ENCODE measurements around the gene GLT8D2. TPM values are rescaled to one million over a fixed set of nuclear protein-coding genes. Genes with fewer than 3 reads are reported as not detected.

GLT8D2 gene
- total RNA-seq, 1 experiment from 2014 or later = 3.8 TPM

GRCh38 chr12:104026841-104027599 lies 23.0 kb downstream of the GLT8D2 start:
- Histone ChIP-seq H3K56ac (ENCODE audit: insufficient read length, low read depth, low read length) (no peak overlapping the region), H3K79me1 (ENCODE audit: insufficient read depth, low read depth, low read length, poor library complexity, severe bottlenecking) (no peaks in the 10 kb centered on the region), H3K9ac (ENCODE audit: extremely low read depth, insufficient read length, low read length) (no peak overlapping the region), H3K23me2 (ENCODE audit: insufficient read length, low read depth, low read length, poor library complexity, severe bottlenecking) (no peaks in the 10 kb centered on the region), H3K4me1 (ENCODE audit: insufficient read depth, low read length) (no peaks in the 10 kb centered on the region), H2AFZ (ENCODE audit: low read length) (no peak overlapping the region), H4K8ac (replicated peaks; ENCODE audit: insufficient read length, low read depth, low read length) (no peak overlapping the region), H2BK20ac (ENCODE audit: low read depth, low read length, poor library complexity, severe bottlenecking) (no peak overlapping the region), H2BK120ac (ENCODE audit: low read depth, low read length, poor library complexity, severe bottlenecking) (no peak overlapping the region), H4K5ac (ENCODE audit: insufficient read length, low read depth, low read length) (no peak overlapping the region), H3K9me3 (ENCODE audit: control insufficient read depth, low read depth, low read length) (no peaks in the 10 kb centered on the region), H3T11ph (ENCODE audit: low read length) (no peak overlapping the region), H2BK15ac (ENCODE audit: low read depth, low read length) (no peak overlapping the region), H2BK5ac (ENCODE audit: insufficient read length, low read length) (no peak overlapping the region), H3K27ac (ENCODE audit: insufficient read length, low read depth, low read length) (no peak overlapping the region), H3K18ac (ENCODE audit: insufficient read length, low read depth, low read length) (no peak overlapping the region), H2BK12ac (ENCODE audit: insufficient read length, low read depth, low read length) (no peak overlapping the region), H3K23ac (ENCODE audit: insufficient read length, low read depth, low read length) (no peak overlapping the region), H3K14ac (ENCODE audit: insufficient read depth, low read length) (no peak overlapping the region), H4K91ac (ENCODE audit: insufficient read length, low read depth, low read length) (no peak overlapping the region), H4K20me1 (ENCODE audit: control insufficient read depth, insufficient read depth, insufficient read length) (no peaks in the 10 kb centered on the region), H3K27me3 (ENCODE audit: insufficient read depth, low read length) (no peaks in the 10 kb centered on the region), H2AK5ac (ENCODE audit: insufficient read length, low read length) (no peak overlapping the region), H3K4ac (ENCODE audit: low read depth, low read length) (no peak overlapping the region), H3K79me2 (ENCODE audit: insufficient read depth, low read length) (no peaks in the 10 kb centered on the region), H3K4me2 (ENCODE audit: insufficient read depth, insufficient read length, low read length) (no peak overlapping the region)
- no CpG with 5 or more reads among the region's 5 CpGs for WGBS (ENCODE audit: extremely low coverage, insufficient read length, low lambda C conversion rate)
- DNase-seq = no peak
- peaks cover 11 to 15% of the 10 kb centered on the region in 2 experiments for H3K9me3 Mint-ChIP-seq
- H3K4me1 Mint-ChIP-seq = no peaks in the 10 kb centered on the region
- no peak overlapping the region for H3K27ac Mint-ChIP-seq
- TF ChIP-seq, protein P1, sequence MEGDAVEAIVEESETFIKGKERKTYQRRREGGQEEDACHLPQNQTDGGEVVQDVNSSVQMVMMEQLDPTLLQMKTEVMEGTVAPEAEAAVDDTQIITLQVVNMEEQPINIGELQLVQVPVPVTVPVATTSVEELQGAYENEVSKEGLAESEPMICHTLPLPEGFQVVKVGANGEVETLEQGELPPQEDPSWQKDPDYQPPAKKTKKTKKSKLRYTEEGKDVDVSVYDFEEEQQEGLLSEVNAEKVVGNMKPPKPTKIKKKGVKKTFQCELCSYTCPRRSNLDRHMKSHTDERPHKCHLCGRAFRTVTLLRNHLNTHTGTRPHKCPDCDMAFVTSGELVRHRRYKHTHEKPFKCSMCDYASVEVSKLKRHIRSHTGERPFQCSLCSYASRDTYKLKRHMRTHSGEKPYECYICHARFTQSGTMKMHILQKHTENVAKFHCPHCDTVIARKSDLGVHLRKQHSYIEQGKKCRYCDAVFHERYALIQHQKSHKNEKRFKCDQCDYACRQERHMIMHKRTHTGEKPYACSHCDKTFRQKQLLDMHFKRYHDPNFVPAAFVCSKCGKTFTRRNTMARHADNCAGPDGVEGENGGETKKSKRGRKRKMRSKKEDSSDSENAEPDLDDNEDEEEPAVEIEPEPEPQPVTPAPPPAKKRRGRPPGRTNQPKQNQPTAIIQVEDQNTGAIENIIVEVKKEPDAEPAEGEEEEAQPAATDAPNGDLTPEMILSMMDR (conservative IDR thresholded peaks at IDR 0.05) = no peak
- H3K27me3 Mint-ChIP-seq (ENCODE audit: low read depth) = peaks cover 2% of the 10 kb centered on the region; the same call in 1 of the 2 replicates
- H3K4me3 Mint-ChIP-seq = no peak overlapping the region
- peaks cover 2 to 8% (median 5%) of the 10 kb centered on the region in 3 experiments; a peak in 3 of 7 replicates for H3K36me3 Mint-ChIP-seq (ENCODE audit: insufficient read depth in 1 of 3, low read depth in 3 of 3)

Data from H9 (cell line).